Suprapubic skin (tissue), 4 donors: ENCODE results near the gene RAB11FIP2.

ENCODE experiments used
- CTCF ChIP-seq, 2 donors: fragments of 200-600 bp in 1 of 2; fragments of 450-650 bp in 1 of 2; sonication (generic) in 1 of 2; IDR thresholded peaks; one replicate each; pipeline ENCODE4 v1.5.1; 2016 to 2019; ENCODE audit warnings: antibody characterized with exemption in 2 of 2, mild to moderate bottlenecking in 1 of 2, moderate library complexity in 1 of 2
- EP300 ChIP-seq: sonication (generic); formaldehyde crosslinking; IDR thresholded peaks from one replicate; pipeline ENCODE4 v1.6.1; 2017; ENCODE audit warnings: antibody characterized with exemption
- POLR2A ChIP-seq, 2 donors: fragments of 450-650 bp; IDR thresholded peaks; one replicate each; pipeline ENCODE4 v1.6.1; 2017; ENCODE audit warnings: antibody characterized with exemption in 2 of 2, mild to moderate bottlenecking in 2 of 2, moderate library complexity in 2 of 2
- POLR2AphosphoS5 ChIP-seq, 3 donors: sonication (generic); formaldehyde crosslinking; IDR thresholded peaks; one replicate each; pipeline ENCODE4 v1.6.1; 2017; ENCODE audit warnings: antibody characterized with exemption in 3 of 3

- TF ChIP-seq CTCF (IDR thresholded peaks at IDR 0.05) = no peak
- TF ChIP-seq POLR2A (IDR thresholded peaks at IDR 0.05) = no peak
- no peak for TF ChIP-seq POLR2AphosphoS5 (IDR thresholded peaks at IDR 0.05)
- no peak for TF ChIP-seq EP300
Measured at GRCh38 chr10:117956972-117957371, 89.8 kb downstream of the RAB11FIP2 start.
